ENCODE data around the gene BCDIN3D. TPM values are rescaled to one million over a fixed set of nuclear protein-coding genes. Genes with fewer than 3 reads are reported as not detected.

BCDIN3D gene
- total and polyA plus RNA-seq, 2 donors (not counting 3 experiments of a cell fraction or from before 2014, with no cell fraction given), result 1.8 to 3.1 TPM

DNA sequence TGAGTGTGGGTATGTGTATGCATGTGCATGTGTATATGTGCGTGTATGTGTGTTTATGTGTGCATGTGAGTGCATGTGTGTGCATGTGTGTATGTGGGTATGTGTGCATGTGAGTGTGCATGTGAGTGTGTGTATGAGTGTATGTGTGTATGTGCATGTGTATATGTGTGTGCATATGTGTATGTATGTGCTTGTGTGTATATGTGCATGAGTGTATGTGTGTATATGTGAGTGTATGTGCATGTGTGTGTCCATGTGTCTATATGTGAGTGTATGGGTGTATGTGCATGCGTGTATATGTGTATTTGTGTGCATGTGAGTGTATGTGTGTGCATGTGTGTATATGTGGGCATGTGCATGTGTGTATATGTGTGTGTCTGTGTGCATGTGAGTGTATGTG, 35.1 kb upstream of the BCDIN3D start:
- H2AFZ ChIP-seq (ENCODE audit: low read depth, low read length), result no peak overlapping the region
- ChIA-PET CTCF (no interaction called here), POLR2A (no interaction called here)
- H3K9me3 ChIP-seq (replicated peaks; ENCODE audit: control insufficient read depth, insufficient read depth, low read length), result no peaks in the 10 kb centered on the region
- FAIRE-seq (no peak), DNase-seq (ENCODE audit: low read depth, low spot score) (no peak)
- dilution Hi-C loops (cut with MboI; ENCODE audit: extremely low pct_ligation_motif_present, low sequenced_read_pairs), result no loop called here
- TF ChIP-seq POLR2AphosphoS5 (IDR thresholded peaks at IDR 0.05; ENCODE audit: insufficient read depth, low read depth, low read length), result no peak
- TF ChIP-seq POLR2A (IDR thresholded peaks at IDR 0.05; ENCODE audit: low read depth, low read length), result no peak
- TF ChIP-seq, protein P1, sequence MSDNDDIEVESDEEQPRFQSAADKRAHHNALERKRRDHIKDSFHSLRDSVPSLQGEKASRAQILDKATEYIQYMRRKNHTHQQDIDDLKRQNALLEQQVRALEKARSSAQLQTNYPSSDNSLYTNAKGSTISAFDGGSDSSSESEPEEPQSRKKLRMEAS (IDR thresholded peaks at IDR 0.05; ENCODE audit: insufficient read depth, insufficient read length), result no peak
- TF ChIP-seq MYC (IDR thresholded peaks at IDR 0.05; ENCODE audit: low read depth, low read length), result no peak
- TF ChIP-seq GATA2 (IDR thresholded peaks at IDR 0.05; ENCODE audit: insufficient read depth, insufficient read length, low read depth, low read length), result no peak
- no peak for TF ChIP-seq EZH2 (IDR thresholded peaks at IDR 0.05; ENCODE audit: borderline replicate concordance, low read depth, low read length, severe bottlenecking)
- no peak for TF ChIP-seq JUN (IDR thresholded peaks at IDR 0.05; ENCODE audit: borderline replicate concordance, insufficient read depth, insufficient read length, low read depth)
- TF ChIP-seq FOS (IDR thresholded peaks at IDR 0.05; ENCODE audit: borderline replicate concordance, insufficient read depth, low read length), result no peak
- TF ChIP-seq, protein P2, sequence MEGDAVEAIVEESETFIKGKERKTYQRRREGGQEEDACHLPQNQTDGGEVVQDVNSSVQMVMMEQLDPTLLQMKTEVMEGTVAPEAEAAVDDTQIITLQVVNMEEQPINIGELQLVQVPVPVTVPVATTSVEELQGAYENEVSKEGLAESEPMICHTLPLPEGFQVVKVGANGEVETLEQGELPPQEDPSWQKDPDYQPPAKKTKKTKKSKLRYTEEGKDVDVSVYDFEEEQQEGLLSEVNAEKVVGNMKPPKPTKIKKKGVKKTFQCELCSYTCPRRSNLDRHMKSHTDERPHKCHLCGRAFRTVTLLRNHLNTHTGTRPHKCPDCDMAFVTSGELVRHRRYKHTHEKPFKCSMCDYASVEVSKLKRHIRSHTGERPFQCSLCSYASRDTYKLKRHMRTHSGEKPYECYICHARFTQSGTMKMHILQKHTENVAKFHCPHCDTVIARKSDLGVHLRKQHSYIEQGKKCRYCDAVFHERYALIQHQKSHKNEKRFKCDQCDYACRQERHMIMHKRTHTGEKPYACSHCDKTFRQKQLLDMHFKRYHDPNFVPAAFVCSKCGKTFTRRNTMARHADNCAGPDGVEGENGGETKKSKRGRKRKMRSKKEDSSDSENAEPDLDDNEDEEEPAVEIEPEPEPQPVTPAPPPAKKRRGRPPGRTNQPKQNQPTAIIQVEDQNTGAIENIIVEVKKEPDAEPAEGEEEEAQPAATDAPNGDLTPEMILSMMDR (IDR thresholded peaks at IDR 0.05; ENCODE audit: extremely low read depth in 1 of 2, insufficient read depth in 1 of 2, low read depth in 1 of 2, low read length in 2 of 2), result no peak
- no peak overlapping the region for H3K4me3 ChIP-seq (replicated peaks in 1 of 3; ENCODE audit: insufficient read depth in 1 of 3, low read depth in 1 of 3, low read length in 3 of 3)
- no TSS peak for BruUV-seq (replicated peaks)
- no peaks in the 10 kb centered on the region for H3K4me1 ChIP-seq (ENCODE audit: control insufficient read depth, extremely low read depth, insufficient read depth, low read length)
- H3K4me2 ChIP-seq (ENCODE audit: insufficient read depth, low read length), result no peak overlapping the region
- intact Hi-C loops (cut with micrococcal nuclease), result no loop called here
- H3K9me1 ChIP-seq (replicated peaks; ENCODE audit: control insufficient read depth, extremely low read depth, insufficient read depth, low read length), result no peaks in the 10 kb centered on the region
- no peaks in the 10 kb centered on the region for H3K79me2 ChIP-seq (ENCODE audit: control insufficient read depth, insufficient read depth, low read length)
- H3K36me3 ChIP-seq (ENCODE audit: control insufficient read depth in 2 of 2, extremely low read depth in 1 of 2, insufficient read depth in 2 of 2, low read length in 2 of 2), result no peaks in the 10 kb centered on the region
- H3K9ac ChIP-seq (replicated peaks; ENCODE audit: extremely low read depth, insufficient read depth, low read length), result no peak overlapping the region
- H3K27ac ChIP-seq (ENCODE audit: insufficient read depth, low read depth, low read length), result no peak overlapping the region
- peaks cover 0 to 9% of the 10 kb centered on the region in 2 experiments for H3K27me3 ChIP-seq (ENCODE audit: control insufficient read depth in 2 of 2, insufficient read depth in 2 of 2, low read length in 2 of 2)
- H4K20me1 ChIP-seq (replicated peaks; ENCODE audit: control insufficient read depth, extremely low read depth, insufficient read depth, low read length), result no peaks in the 10 kb centered on the region
